OCI-LY3 (cell line): Measurements from ENCODE around the gene ADGRG6.

Source experiments
- H2AFZ ChIP-seq: fragments of 200-600, 300-600 bp; shearing (Covaris generic); 2 replicates; pipeline ENCODE4 v1.6.0; 2014; ENCODE audit warnings: antibody characterized with exemption, low read depth, low read length
- H3K27ac ChIP-seq: fragments of 200-600, 300-600 bp; sonication (generic); 2 replicates; pipeline ENCODE4 v1.5.1; 2014; ENCODE audit warnings: mild to moderate bottlenecking, low read length, moderate library complexity, mixed read lengths
- H3K27me3 ChIP-seq: fragments of 200-600, 300-600 bp; sonication (generic); 2 replicates; pipeline ENCODE4 v1.6.1; 2014; ENCODE audit warnings: low read depth, low read length, mixed read lengths
- H3K36me3 ChIP-seq: fragments of 200-600, 300-600 bp; sonication (generic); replicated peaks from 2 replicates; pipeline ENCODE3; 2014; ENCODE audit warnings: low read depth, low read length, mixed read lengths
- H3K4me1 ChIP-seq: fragments of 300-600, 200-600 bp; sonication (generic); 2 replicates; pipeline ENCODE4 v1.6.1; 2014; ENCODE audit warnings: low read length, mixed read lengths
- H3K4me2 ChIP-seq: fragments of 200-600, 300-600 bp; sonication (generic); 2 replicates; pipeline ENCODE4 v1.6.1; 2014; ENCODE audit warnings: low read length, mixed read lengths
- H3K4me3 ChIP-seq: fragments of 300-600, 200-600 bp; sonication (generic); 2 replicates; pipeline ENCODE4 v1.5.1; 2014; ENCODE audit warnings: antibody characterized with exemption, mild to moderate bottlenecking, low read length, moderate library complexity
- H3K79me2 ChIP-seq: fragments of 300-600, 200-600 bp; shearing (Covaris generic); 2 replicates; pipeline ENCODE4 v1.6.1; 2014; ENCODE audit warnings: mild to moderate bottlenecking, low read length, mixed read lengths
- H3K9ac ChIP-seq: fragments of 300-600, 200-600 bp; shearing (Covaris generic); 2 replicates; pipeline ENCODE4 v1.6.0; 2014; ENCODE audit warnings: mild to moderate bottlenecking, low read length, moderate library complexity
- H3K9me3 ChIP-seq: fragments of 200-600, 300-600 bp; shearing (Covaris generic); 2 replicates; pipeline ENCODE4 v1.6.1; 2014; ENCODE audit warnings: low read length, mixed read lengths; ENCODE audit not compliant: insufficient read depth
- H4K20me1 ChIP-seq: fragments of 200-600, 300-600 bp; sonication (generic); 2 replicates; pipeline ENCODE4 v1.6.1; 2016; ENCODE audit warnings: low read length, mixed read lengths; ENCODE audit not compliant: insufficient read depth
- EZH2phosphoT487 ChIP-seq: fragments of 200-600 bp; shearing (Covaris generic); IDR thresholded peaks from 2 replicates; pipeline ENCODE4 v1.6.1; 2018; ENCODE audit warnings: antibody characterized with exemption, mixed run types, low read depth
- TF ChIP-seq, protein P1 (sequence below): fragments of 200-600, 300-600 bp; sonication (generic); IDR thresholded peaks from 2 replicates; pipeline ENCODE4 v1.5.1; 2014; ENCODE audit warnings: antibody characterized with exemption, low read length, low read depth

Gene ADGRG6

DNA sequence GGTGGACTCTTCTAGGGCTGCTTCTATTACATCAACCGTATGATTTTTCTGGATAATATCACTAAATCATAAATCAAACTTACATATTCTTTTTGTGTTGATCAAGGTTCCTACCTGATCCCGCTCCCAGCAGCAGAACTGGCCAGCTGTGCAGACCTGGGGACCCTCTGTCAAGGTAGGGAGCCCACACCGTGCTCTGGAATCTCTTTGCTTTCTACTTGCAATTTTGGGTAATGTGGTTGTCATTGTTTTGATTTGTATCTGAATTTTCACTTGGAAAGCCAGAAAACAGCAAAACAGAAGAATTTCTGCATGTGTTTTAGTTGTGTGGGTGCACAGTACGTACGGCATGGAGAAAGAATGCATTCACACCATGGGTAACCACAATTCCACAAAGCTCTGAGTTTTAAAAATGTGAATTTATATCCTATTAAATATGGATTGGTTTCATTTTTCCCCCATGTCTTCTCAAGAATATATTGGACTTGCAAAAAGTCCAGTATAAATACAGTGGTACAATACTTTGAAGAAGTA lies 80.1 kb downstream of the ADGRG6 start:
- H3K4me1 ChIP-seq, result peaks cover 6% of the 10 kb centered on the region
- no peak overlapping the region for H2AFZ ChIP-seq
- no peak overlapping the region for H3K27ac ChIP-seq

DNA sequence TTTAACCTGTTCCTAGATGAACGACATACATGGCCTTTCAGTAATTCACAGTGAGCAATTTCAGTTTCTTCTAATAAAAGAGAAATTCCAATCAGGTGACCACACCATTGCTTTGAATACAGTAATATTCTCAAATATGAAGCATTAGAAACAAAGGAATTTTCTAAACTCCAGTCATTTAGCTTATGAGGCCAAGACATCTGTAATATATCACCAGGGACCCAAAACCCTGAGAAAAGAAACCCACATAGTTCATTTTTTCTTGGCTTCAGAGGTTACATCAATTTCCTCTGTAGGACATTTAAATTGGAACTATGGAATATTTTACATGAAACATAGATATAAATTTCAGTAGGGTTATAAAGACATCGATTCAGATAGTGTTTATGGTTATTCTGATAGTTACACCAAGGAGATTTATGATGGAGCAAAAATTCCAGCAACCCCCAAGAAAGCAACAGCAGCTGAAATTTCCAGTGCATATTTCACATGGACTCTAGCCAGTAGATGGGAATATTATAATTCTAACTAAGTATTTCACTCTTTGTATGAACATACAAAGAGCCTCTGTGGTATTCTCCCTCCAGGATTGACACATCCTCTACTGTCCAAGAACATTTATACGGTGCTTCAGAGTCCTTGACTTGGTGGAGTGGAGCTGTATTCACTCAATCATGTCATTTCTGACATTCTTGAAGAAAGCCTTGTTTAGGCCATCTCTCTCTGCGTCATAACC lies 82.9 kb downstream of the ADGRG6 start:
- Histone ChIP-seq H2AFZ (no peak overlapping the region), H3K9ac (no peak overlapping the region), H3K27me3 (no peaks in the 10 kb centered on the region), H3K4me2 (no peak overlapping the region), H3K79me2 (no peaks in the 10 kb centered on the region), H4K20me1 (no peaks in the 10 kb centered on the region), H3K27ac (no peak overlapping the region), H3K36me3 (no peaks in the 10 kb centered on the region), H3K4me3 (no peak overlapping the region), H3K9me3 (no peaks in the 10 kb centered on the region), H3K4me1 (no peaks in the 10 kb centered on the region)
- no peak for TF ChIP-seq EZH2phosphoT487
- TF ChIP-seq, protein P1, sequence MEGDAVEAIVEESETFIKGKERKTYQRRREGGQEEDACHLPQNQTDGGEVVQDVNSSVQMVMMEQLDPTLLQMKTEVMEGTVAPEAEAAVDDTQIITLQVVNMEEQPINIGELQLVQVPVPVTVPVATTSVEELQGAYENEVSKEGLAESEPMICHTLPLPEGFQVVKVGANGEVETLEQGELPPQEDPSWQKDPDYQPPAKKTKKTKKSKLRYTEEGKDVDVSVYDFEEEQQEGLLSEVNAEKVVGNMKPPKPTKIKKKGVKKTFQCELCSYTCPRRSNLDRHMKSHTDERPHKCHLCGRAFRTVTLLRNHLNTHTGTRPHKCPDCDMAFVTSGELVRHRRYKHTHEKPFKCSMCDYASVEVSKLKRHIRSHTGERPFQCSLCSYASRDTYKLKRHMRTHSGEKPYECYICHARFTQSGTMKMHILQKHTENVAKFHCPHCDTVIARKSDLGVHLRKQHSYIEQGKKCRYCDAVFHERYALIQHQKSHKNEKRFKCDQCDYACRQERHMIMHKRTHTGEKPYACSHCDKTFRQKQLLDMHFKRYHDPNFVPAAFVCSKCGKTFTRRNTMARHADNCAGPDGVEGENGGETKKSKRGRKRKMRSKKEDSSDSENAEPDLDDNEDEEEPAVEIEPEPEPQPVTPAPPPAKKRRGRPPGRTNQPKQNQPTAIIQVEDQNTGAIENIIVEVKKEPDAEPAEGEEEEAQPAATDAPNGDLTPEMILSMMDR, result no peak

More for the DNA sequence above, 80.1 kb downstream of the ADGRG6 start:
- no peak for TF ChIP-seq EZH2phosphoT487
- TF ChIP-seq, protein P1, result no peak
- no peaks in the 10 kb centered on the region for H3K36me3 ChIP-seq
- H3K9ac ChIP-seq, result no peak overlapping the region
- H4K20me1 ChIP-seq, result no peaks in the 10 kb centered on the region
- H3K9me3 ChIP-seq, result no peaks in the 10 kb centered on the region
- H3K27me3 ChIP-seq, result no peaks in the 10 kb centered on the region
- no peak overlapping the region for H3K4me3 ChIP-seq
- no peak overlapping the region for H3K4me2 ChIP-seq
- H3K79me2 ChIP-seq, result no peaks in the 10 kb centered on the region

DNA sequence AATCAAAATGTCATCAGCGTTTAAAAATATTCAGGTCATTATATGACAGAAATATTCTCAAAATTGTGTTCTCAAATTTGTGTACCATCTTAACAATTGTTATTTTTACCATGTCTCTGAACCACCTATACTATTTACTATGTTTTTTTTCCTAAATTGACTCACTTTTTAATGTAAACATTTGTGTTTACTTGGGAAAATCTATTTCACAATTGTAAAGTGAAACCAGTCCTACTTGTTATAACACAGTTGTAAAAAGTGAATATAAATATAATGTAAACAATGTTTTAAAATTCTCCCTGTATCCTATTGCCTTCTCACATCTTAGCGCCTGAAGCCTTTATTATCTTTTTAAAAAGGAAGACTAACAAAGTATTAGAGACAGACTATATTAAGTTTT lies 83.5 kb downstream of the ADGRG6 start:
- no peak overlapping the region for H3K9ac ChIP-seq
- no peak overlapping the region for H2AFZ ChIP-seq
- no peak overlapping the region for H3K27ac ChIP-seq
- H3K4me2 ChIP-seq, result no peak overlapping the region
- H3K9me3 ChIP-seq, result no peaks in the 10 kb centered on the region
- no peaks in the 10 kb centered on the region for H3K79me2 ChIP-seq
- H3K27me3 ChIP-seq, result no peaks in the 10 kb centered on the region
- H4K20me1 ChIP-seq, result no peaks in the 10 kb centered on the region
- H3K36me3 ChIP-seq, result no peaks in the 10 kb centered on the region
- H3K4me1 ChIP-seq, result no peaks in the 10 kb centered on the region
- no peak for TF ChIP-seq EZH2phosphoT487
- H3K4me3 ChIP-seq, result no peak overlapping the region

DNA sequence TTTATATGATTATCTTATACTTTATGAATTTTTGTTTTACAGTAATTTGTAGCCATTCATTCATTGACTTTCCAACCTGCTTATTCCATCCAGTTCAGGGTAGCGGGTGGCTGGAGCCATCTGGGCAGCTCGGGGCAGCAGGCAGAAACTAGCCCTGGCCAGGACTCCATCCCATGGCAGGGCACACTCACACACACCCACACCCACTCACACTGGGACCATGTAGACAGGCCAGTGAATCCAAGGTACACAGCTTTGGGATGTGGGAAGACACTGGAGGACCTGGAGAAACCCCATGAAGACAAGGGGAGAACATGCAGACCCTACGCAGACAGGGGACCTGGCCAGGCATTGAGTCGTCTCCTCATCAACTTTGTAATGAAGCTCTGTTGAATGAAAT lies 84.8 kb downstream of the ADGRG6 start:
- Histone ChIP-seq H3K9me3 (no peaks in the 10 kb centered on the region), H3K27ac (no peak overlapping the region), H3K4me1 (no peaks in the 10 kb centered on the region), H3K9ac (no peak overlapping the region), H3K4me3 (no peak overlapping the region), H4K20me1 (no peaks in the 10 kb centered on the region), H2AFZ (no peak overlapping the region), H3K4me2 (no peak overlapping the region), H3K27me3 (no peaks in the 10 kb centered on the region), H3K79me2 (no peaks in the 10 kb centered on the region), H3K36me3 (no peaks in the 10 kb centered on the region)
- TF ChIP-seq, protein P1, result no peak
- no peak for TF ChIP-seq EZH2phosphoT487
